Nephron progenitor cell (in vitro differentiated cells): ENCODE results near the gene GAS7.

Source experiments
- DNase-seq: peaks from one replicate; pipeline ENCODE4 v3.0.0; 2021
- H3K27ac Mint-ChIP-seq: 2 replicates; pipeline ENCODE4 v1.8.0; 2021; ENCODE audit warnings: mild to moderate bottlenecking, moderate library complexity, mixed read lengths
- H3K27me3 Mint-ChIP-seq: 2 replicates; pipeline ENCODE4 v1.8.0; 2021; ENCODE audit warnings: mild to moderate bottlenecking, low read depth, mixed read lengths; ENCODE audit not compliant: poor library complexity
- H3K36me3 Mint-ChIP-seq: 2 replicates; pipeline ENCODE4 v1.8.0; 2021; ENCODE audit warnings: low read depth, mixed read lengths
- H3K4me1 Mint-ChIP-seq: 2 replicates; pipeline ENCODE4 v1.8.0; 2021; ENCODE audit warnings: mixed read lengths
- H3K4me3 Mint-ChIP-seq: 2 replicates; pipeline ENCODE4 v1.8.0; 2021; ENCODE audit warnings: mild to moderate bottlenecking, moderate library complexity, mixed read lengths
- H3K9me3 Mint-ChIP-seq: 2 replicates; pipeline ENCODE4 v1.8.0; 2021; ENCODE audit warnings: mild to moderate bottlenecking, moderate library complexity, mixed read lengths
- TF ChIP-seq, protein P1 (sequence below): fragments of 200-600 bp; sonication (generic); IDR thresholded peaks from 2 replicates; pipeline ENCODE4 v1.5.0; 2021; ENCODE audit warnings: antibody characterized with exemption

The GAS7 gene

DNA sequence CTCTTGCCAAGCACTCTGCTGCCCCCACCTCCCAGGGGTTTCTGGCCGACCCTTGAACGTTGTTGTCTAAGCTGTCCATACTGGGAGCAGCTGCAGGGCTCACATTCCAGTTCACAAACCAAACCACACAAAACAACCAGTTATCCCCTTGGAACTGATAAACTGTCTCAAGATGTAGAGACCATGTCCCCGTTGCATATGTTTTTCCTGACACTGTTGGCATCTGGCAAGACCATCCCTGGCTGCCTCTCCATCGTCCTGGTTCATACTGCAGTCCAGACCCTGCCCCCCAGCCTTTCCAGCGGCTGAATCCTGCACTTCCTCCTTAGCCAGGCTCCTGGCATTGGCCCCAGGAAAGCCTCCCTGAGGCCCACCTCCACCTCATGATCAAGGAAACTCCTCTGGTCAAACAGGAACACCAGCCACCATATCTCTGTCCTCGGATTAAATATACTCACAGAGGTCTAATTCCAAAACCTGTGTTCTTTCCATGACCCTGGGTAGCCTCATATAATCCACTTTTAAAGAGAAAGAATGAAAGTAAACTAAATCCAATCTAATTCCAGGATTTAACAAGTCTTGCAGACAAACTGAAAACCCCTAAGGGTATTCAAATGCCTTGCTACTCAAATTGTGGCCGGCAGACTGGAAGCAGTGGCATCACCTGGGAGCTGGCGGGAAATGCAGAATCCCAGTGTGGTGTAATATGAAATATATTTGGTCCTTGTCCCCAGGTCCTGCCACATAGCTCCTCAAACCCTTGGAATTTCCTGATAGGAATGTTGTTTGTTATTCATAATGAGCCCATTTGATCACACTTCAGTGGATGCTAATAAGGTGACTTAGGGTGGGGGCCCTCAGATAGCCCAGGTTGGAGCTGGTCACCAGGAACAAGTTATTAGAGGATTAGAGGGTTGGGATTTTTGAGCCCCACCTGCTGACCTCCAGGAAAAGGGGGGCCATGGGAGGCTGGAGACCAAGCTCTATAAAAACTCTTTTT, 14.2 kb downstream of the GAS7 start:
- TF ChIP-seq, protein P1, sequence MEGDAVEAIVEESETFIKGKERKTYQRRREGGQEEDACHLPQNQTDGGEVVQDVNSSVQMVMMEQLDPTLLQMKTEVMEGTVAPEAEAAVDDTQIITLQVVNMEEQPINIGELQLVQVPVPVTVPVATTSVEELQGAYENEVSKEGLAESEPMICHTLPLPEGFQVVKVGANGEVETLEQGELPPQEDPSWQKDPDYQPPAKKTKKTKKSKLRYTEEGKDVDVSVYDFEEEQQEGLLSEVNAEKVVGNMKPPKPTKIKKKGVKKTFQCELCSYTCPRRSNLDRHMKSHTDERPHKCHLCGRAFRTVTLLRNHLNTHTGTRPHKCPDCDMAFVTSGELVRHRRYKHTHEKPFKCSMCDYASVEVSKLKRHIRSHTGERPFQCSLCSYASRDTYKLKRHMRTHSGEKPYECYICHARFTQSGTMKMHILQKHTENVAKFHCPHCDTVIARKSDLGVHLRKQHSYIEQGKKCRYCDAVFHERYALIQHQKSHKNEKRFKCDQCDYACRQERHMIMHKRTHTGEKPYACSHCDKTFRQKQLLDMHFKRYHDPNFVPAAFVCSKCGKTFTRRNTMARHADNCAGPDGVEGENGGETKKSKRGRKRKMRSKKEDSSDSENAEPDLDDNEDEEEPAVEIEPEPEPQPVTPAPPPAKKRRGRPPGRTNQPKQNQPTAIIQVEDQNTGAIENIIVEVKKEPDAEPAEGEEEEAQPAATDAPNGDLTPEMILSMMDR = no peak
- DNase-seq = no peak
- H3K27ac Mint-ChIP-seq = no peak overlapping the region
- no peak overlapping the region for H3K4me3 Mint-ChIP-seq
- no peaks in the 10 kb centered on the region for H3K9me3 Mint-ChIP-seq
- H3K36me3 Mint-ChIP-seq = no peaks in the 10 kb centered on the region
- peaks cover 22% of the 10 kb centered on the region for H3K27me3 Mint-ChIP-seq
- H3K4me1 Mint-ChIP-seq = peaks cover 15% of the 10 kb centered on the region

DNA sequence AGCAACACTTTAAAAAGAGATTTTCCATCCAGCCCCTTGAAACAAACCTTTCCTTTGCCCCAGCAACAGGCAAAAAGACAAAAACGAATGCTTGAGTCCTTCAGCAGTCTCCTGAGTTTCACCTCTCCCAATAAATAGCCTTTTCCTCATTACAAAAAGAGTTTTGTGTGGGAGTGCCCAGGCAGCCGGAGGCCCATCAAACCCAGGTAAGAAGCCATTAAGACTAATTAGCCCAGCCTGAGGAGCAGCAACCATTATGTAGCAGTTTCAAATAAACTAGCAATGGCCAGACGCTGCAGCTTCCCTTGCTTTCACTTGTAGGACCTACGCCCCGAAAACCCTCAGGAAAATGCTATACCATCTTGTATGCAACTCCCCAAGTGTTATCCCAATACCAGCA, 15.6 kb downstream of the GAS7 start:
- H3K27me3 Mint-ChIP-seq = peaks cover 15% of the 10 kb centered on the region
- peaks cover 24% of the 10 kb centered on the region for H3K4me1 Mint-ChIP-seq
- H3K4me3 Mint-ChIP-seq = no peak overlapping the region
- TF ChIP-seq, protein P1 = no peak
- DNase-seq = no peak
- H3K27ac Mint-ChIP-seq = no peak overlapping the region
- no peaks in the 10 kb centered on the region for H3K9me3 Mint-ChIP-seq
- no peaks in the 10 kb centered on the region for H3K36me3 Mint-ChIP-seq

DNA sequence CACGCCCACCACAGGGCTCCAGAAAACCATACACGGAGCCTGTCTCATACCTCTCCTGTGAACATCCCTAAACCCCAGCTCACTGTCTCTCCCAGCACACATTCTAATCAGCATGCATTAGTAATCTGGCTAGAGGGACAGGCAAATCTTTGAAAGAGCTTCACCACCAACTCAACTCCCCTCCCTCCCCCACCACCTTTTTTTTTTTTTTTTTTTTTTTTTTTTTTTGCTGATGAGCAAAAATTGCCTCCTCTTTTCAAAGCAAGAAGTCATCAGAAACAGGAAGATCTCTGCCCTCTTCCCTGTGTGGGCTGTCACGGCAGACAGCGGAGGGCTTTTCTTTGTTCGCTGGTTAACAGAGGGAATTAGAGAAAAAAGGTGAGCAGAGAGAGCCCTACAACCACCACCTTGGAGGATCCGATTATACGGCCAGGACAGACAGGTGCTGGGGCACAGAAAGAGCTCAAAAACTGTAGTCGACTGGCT, 19.9 kb downstream of the GAS7 start:
- peaks cover 4% of the 10 kb centered on the region for H3K27me3 Mint-ChIP-seq
- peaks cover 38% of the 10 kb centered on the region for H3K4me1 Mint-ChIP-seq
- H3K4me3 Mint-ChIP-seq = no peak overlapping the region
- no peak overlapping the region for H3K27ac Mint-ChIP-seq
- TF ChIP-seq, protein P1 = no peak
- DNase-seq = no peak
- H3K9me3 Mint-ChIP-seq = no peaks in the 10 kb centered on the region
- H3K36me3 Mint-ChIP-seq = no peaks in the 10 kb centered on the region

DNA sequence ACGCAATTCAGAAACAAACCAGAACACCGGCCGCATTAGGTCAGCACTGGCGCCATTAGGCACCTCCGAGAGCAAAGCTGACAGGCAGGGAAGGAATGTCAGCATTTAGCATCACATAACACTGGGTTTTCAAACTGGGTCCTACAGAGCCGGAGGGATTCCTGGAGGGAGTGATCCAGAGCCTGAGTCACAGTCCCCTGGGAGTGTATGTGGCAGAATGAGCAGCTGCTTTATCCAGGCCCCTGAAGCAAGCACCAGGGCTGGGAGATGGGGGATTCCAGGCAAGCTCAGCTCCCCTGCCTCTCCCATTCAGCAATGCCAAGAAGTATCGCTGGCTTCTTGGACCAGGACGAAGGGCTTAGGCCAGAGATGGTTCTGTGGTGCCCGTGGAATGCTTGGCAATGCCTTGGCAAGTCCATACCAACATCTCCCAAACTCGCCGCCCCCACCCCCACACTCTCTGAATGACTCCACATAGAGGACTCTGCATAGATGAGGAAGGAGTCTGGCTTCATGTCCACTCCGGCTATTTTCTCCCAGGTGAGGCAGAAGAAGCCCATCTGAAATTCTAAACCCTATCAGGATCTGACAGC, 20.4 kb downstream of the GAS7 start:
- Mint-ChIP-seq H3K27me3 (peaks cover 4% of the 10 kb centered on the region), H3K27ac (no peak overlapping the region), H3K36me3 (no peaks in the 10 kb centered on the region), H3K4me1 (peaks cover 35% of the 10 kb centered on the region), H3K4me3 (peak overlapping the region; percentile 14), H3K9me3 (peaks cover 2% of the 10 kb centered on the region)
- TF ChIP-seq, protein P1 = no peak
- no peak for DNase-seq

DNA sequence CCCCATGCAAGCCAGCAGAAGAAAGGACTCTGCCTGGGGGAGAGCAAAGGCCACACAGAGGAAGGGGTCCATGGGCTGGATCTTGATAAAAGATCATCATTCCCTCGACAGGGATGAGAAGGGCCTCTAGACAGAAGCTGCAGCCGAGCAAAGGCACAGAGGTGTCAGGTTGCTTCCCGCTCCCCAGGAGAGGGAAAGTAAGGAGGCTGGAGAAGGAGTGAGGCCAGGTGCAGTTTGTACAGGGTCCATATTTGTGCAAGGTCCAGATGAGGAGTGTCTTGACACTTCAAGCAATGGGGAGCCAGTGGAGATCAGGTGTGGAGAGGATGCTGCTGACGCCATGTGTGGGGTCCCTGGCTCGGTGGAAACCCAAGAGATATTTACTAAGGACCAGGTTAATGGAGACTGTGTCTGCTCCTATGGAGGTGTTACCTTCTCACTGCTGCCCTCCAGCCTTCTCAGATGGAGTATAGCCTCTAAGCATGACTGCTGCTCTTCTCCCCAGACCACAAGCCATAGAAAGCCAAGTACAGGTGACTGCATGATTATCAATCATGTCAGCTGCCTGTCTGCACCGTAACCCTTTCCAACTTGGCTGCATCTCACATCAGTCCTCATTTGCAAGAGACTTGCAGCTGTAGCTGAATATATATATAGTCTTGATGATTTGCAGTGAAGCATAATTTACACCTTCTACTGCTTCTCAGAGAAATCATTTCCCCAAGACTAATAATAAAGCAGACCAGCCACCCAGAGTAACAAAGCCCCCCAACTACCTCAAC, 21.1 kb downstream of the GAS7 start:
- H3K4me3 Mint-ChIP-seq = peak overlapping the region; percentile 14
- TF ChIP-seq, protein P1 = no peak
- H3K9me3 Mint-ChIP-seq = peaks cover 6% of the 10 kb centered on the region
- peaks cover 4% of the 10 kb centered on the region for H3K27me3 Mint-ChIP-seq
- peaks cover 33% of the 10 kb centered on the region for H3K4me1 Mint-ChIP-seq
- DNase-seq = peak; percentile 11
- no peak overlapping the region for H3K27ac Mint-ChIP-seq
- H3K36me3 Mint-ChIP-seq = no peaks in the 10 kb centered on the region
